ENCODE results near the gene MAEL. TPM values are rescaled to one million over a fixed set of nuclear protein-coding genes. Genes with fewer than 3 reads are reported as not detected.

MAEL gene
- total RNA-seq, 1 experiment from 2014 or later = not detected

- no peak for TF ChIP-seq CTCF (IDR thresholded peaks at IDR 0.05; ENCODE audit: insufficient read depth in 1 of 2, low read depth in 1 of 2, low read length in 1 of 2, severe bottlenecking in 1 of 2, unreplicated experiment in 1 of 2)
- no peaks in the 10 kb centered on the region for H3K36me3 ChIP-seq (ENCODE audit: control insufficient read depth, insufficient read depth, low read length)
These were observed 78.8 kb downstream of the MAEL start for GRCh38 chr1:167067904-167068303.

GRCh38 chr1:167068761-167069160 is 79.7 kb downstream of the MAEL start:
- Histone ChIP-seq H3K27me3 (replicated peaks; ENCODE audit: control insufficient read depth, insufficient read depth, low read length) (no peaks in the 10 kb centered on the region), H3K9me3 (no peaks in the 10 kb centered on the region), H3K4me3 (ENCODE audit: low read depth, low read length) (no peak overlapping the region), H3K4me1 (no peaks in the 10 kb centered on the region), H3K36me3 (ENCODE audit: control insufficient read depth, insufficient read depth, low read length) (no peaks in the 10 kb centered on the region)
- H3K36me3 Mint-ChIP-seq (ENCODE audit: insufficient read depth, unreplicated experiment) = no peaks in the 10 kb centered on the region
- no peaks in the 10 kb centered on the region for H3K9me3 Mint-ChIP-seq (ENCODE audit: unreplicated experiment)
- H3K27ac Mint-ChIP-seq (ENCODE audit: unreplicated experiment) = no peak overlapping the region
- POLR2A ChIA-PET = interaction anchor here (0.9 to 1.5 kb wide), 2 partner anchors 151 to 152 kb away, joined by 3 read pairs; partner anchors contain the start of gene POU2F1
- no TSS peak for BruUV-seq (replicated peaks)
- DNase-seq = no peak
- CTCF ChIA-PET = no interaction called here
- no peak for TF ChIP-seq CTCF (IDR thresholded peaks at IDR 0.05; ENCODE audit: insufficient read depth in 1 of 2, low read depth in 1 of 2, low read length in 1 of 2, severe bottlenecking in 1 of 2, unreplicated experiment in 1 of 2)
- no peaks in the 10 kb centered on the region for H3K4me1 Mint-ChIP-seq (ENCODE audit: low read depth, unreplicated experiment)
- intact Hi-C loops (cut with micrococcal nuclease; ENCODE audit: unreplicated experiment) = no loop called here
- no peak overlapping the region for H3K4me3 Mint-ChIP-seq (ENCODE audit: unreplicated experiment)
- no peaks in the 10 kb centered on the region for H3K27me3 Mint-ChIP-seq (ENCODE audit: insufficient read depth, unreplicated experiment)

More at GRCh38 chr1:167067904-167068303, 78.8 kb downstream of the MAEL start:
- intact Hi-C loops (cut with micrococcal nuclease; ENCODE audit: unreplicated experiment) = loop anchor here (1.0 to 2.0 kb wide), 2 partner anchors 61 to 465 kb away; no protein-coding TSS in a partner anchor
- H3K9me3 ChIP-seq = no peaks in the 10 kb centered on the region
- no peak overlapping the region for H3K4me3 Mint-ChIP-seq (ENCODE audit: unreplicated experiment)
- H3K27me3 Mint-ChIP-seq (ENCODE audit: insufficient read depth, unreplicated experiment) = no peaks in the 10 kb centered on the region
- no peak overlapping the region for H3K27ac Mint-ChIP-seq (ENCODE audit: unreplicated experiment)
- BruUV-seq (replicated peaks) = no TSS peak
- no peaks in the 10 kb centered on the region for H3K4me1 ChIP-seq
- ChIA-PET CTCF (no interaction called here), POLR2A (no interaction called here)
- H3K27me3 ChIP-seq (replicated peaks; ENCODE audit: control insufficient read depth, insufficient read depth, low read length) = no peaks in the 10 kb centered on the region
- H3K9me3 Mint-ChIP-seq (ENCODE audit: unreplicated experiment) = no peaks in the 10 kb centered on the region
- no peak for DNase-seq
- no peaks in the 10 kb centered on the region for H3K4me1 Mint-ChIP-seq (ENCODE audit: low read depth, unreplicated experiment)
- H3K36me3 Mint-ChIP-seq (ENCODE audit: insufficient read depth, unreplicated experiment) = no peaks in the 10 kb centered on the region
- H3K4me3 ChIP-seq (ENCODE audit: low read depth, low read length) = no peak overlapping the region

GRCh38 chr1:167071286-167071685 is 82.2 kb downstream of the MAEL start:
- Mint-ChIP-seq H3K27ac (ENCODE audit: unreplicated experiment) (no peak overlapping the region), H3K4me3 (ENCODE audit: unreplicated experiment) (no peak overlapping the region), H3K27me3 (ENCODE audit: insufficient read depth, unreplicated experiment) (no peaks in the 10 kb centered on the region), H3K36me3 (ENCODE audit: insufficient read depth, unreplicated experiment) (no peaks in the 10 kb centered on the region), H3K4me1 (ENCODE audit: low read depth, unreplicated experiment) (no peaks in the 10 kb centered on the region), H3K9me3 (ENCODE audit: unreplicated experiment) (no peaks in the 10 kb centered on the region)
- Histone ChIP-seq H3K4me1 (no peaks in the 10 kb centered on the region), H3K27me3 (replicated peaks; ENCODE audit: control insufficient read depth, insufficient read depth, low read length) (no peaks in the 10 kb centered on the region), H3K4me3 (ENCODE audit: low read depth, low read length) (no peak overlapping the region), H3K9me3 (no peaks in the 10 kb centered on the region), H3K36me3 (ENCODE audit: control insufficient read depth, insufficient read depth, low read length) (no peaks in the 10 kb centered on the region)
- DNase-seq = no peak
- ChIA-PET POLR2A (no interaction called here), CTCF (no interaction called here)
- no TSS peak for BruUV-seq (replicated peaks)
- intact Hi-C loops (cut with micrococcal nuclease; ENCODE audit: unreplicated experiment) = no loop called here
- TF ChIP-seq CTCF (IDR thresholded peaks at IDR 0.05; ENCODE audit: insufficient read depth in 1 of 2, low read depth in 1 of 2, low read length in 1 of 2, severe bottlenecking in 1 of 2, unreplicated experiment in 1 of 2) = no peak

Other genes with a start within 250 kb of the MAEL start
- gene POGK, start 149.8 kb upstream of the MAEL start, total RNA-seq (2022) = 27.2 and 29.8 TPM in 2 replicates
- 13.7 and 13.9 TPM in 2 replicates for gene TADA1, start 113.0 kb upstream of the MAEL start, total RNA-seq (2022)
- gene ILDR2, start 13.7 kb upstream of the MAEL start, total RNA-seq (2022) = 0.98 and 1.2 TPM in 2 replicates
- gene GPA33, start 101.1 kb downstream of the MAEL start, total RNA-seq (2022) = not detected in 2 replicates
- not detected in 2 replicates for gene STYXL2, start 104.8 kb downstream of the MAEL start, total RNA-seq (2022)
- gene POU2F1, start 231.6 kb downstream of the MAEL start, total RNA-seq (2022) = 28.3 and 29.6 TPM in 2 replicates

Measured in Caco-2 (cell line).